Mucosa of descending colon (tissue), 3 donors: Measurements from ENCODE around the gene IRF5. TPM values are rescaled to one million over a fixed set of nuclear protein-coding genes. Genes with fewer than 3 reads are reported as not detected.

Experiments used
- ATAC-seq: fragments of 200-7000 bp; cut with Tn5 transposase; one replicate; pipeline ENCODE4 v1.9.1; 2020; ENCODE audit warnings: mild to moderate bottlenecking, moderate library complexity
- DNase-seq, 3 donors: peaks; one replicate each; pipeline ENCODE4 v3.0.0-alpha.2; 2020
- H3K36me3 ChIP-seq: fragments of 200-600 bp; one replicate; pipeline ENCODE4 v1.8.0; 2021; ENCODE audit warnings: low read depth, mild to moderate bottlenecking
- H3K4me1 ChIP-seq: fragments of 200-600 bp; one replicate; pipeline ENCODE4 v1.8.0; 2021; ENCODE audit warnings: low read depth, mild to moderate bottlenecking
- H3K4me3 ChIP-seq: fragments of 200-600 bp; one replicate; pipeline ENCODE4 v1.8.0; 2021; ENCODE audit warnings: mild to moderate bottlenecking
- H3K9me3 ChIP-seq: fragments of 200-600 bp; one replicate; pipeline ENCODE4 v1.8.0; 2021; ENCODE audit warnings: mild to moderate bottlenecking
- CTCF ChIP-seq: fragments of 200-600 bp; IDR thresholded peaks from one replicate; pipeline ENCODE4 v1.8.0; 2022; ENCODE audit warnings: antibody characterized with exemption, mild to moderate bottlenecking
- intact Hi-C, 2 donors: fragments of 100-400 bp; cut with DNase I in 1 of 2; cut with micrococcal nuclease in 1 of 2; formaldehyde crosslinking; loops; one replicate each; pipeline versions ENCODE4 v1.11.0 to v1.11.1; 2022; cut with DNase I, micrococcal nuclease
- total RNA-seq, 3 donors: library from RNA; stranded (reverse); fragmentation: NEBNext Ultra II Directional in 2 of 3; extraction: Animal tissue kit (Norgen Biotek cat#: 25700) in 2 of 3; gene quantifications; one replicate each; pipeline versions ENCODE4 v1.2.1 to v1.2.4, GENCODE V29; 2021 to 2023
- donor health status: DM: no; HTN: no; CAD: no; lungs with moderate emphysema.
- donor health status: DM: no; HTN: no; CAD: no.
- donor health status: DM: no; HTN: yes; CAD: no.

Gene IRF5
- total RNA-seq, 3 donors from 2014 or later, result 6.9 to 10.1 (median 9.0) TPM

- Histone ChIP-seq H3K4me1 (no peaks in the 10 kb centered on the region), H3K4me3 (no peak overlapping the region), H3K36me3 (peaks cover 4% of the 10 kb centered on the region), H3K9me3 (no peaks in the 10 kb centered on the region)
- no peak for DNase-seq
- ATAC-seq, result peak; percentile 24
- intact Hi-C loops, result no loop called here
- no peak for TF ChIP-seq CTCF
These were observed 25.6 kb downstream of the IRF5 start for GRCh38 chr7:128963327-128963757.

GRCh38 chr7:128968624-128969023 is 30.9 kb downstream of the IRF5 start:
- intact Hi-C loops, result no loop called here
- TF ChIP-seq CTCF, result no peak
- H3K9me3 ChIP-seq, result no peaks in the 10 kb centered on the region
- ATAC-seq, result no peak
- H3K4me1 ChIP-seq, result no peaks in the 10 kb centered on the region
- no peak for DNase-seq
- no peak overlapping the region for H3K4me3 ChIP-seq
- peaks cover 14% of the 10 kb centered on the region for H3K36me3 ChIP-seq

- H3K4me3 ChIP-seq, result no peak overlapping the region
- H3K36me3 ChIP-seq, result peaks cover 6% of the 10 kb centered on the region
- ATAC-seq, result no peak
These were observed 36.7 kb downstream of the IRF5 start for GRCh38 chr7:128974241-128974934.

GRCh38 chr7:128982105-128982504 is 44.4 kb downstream of the IRF5 start:
- TF ChIP-seq CTCF, result no peak
- Histone ChIP-seq H3K4me3 (no peak overlapping the region), H3K36me3 (no peaks in the 10 kb centered on the region), H3K9me3 (no peaks in the 10 kb centered on the region), H3K4me1 (no peaks in the 10 kb centered on the region)
- intact Hi-C loops, result no loop called here
- ATAC-seq, result no peak
- no peak for DNase-seq

More at GRCh38 chr7:128974241-128974934, 36.7 kb downstream of the IRF5 start:
- no peaks in the 10 kb centered on the region for H3K4me1 ChIP-seq
- H3K9me3 ChIP-seq, result no peaks in the 10 kb centered on the region
- intact Hi-C loops, result no loop called here
- no peak for DNase-seq
- no peak for TF ChIP-seq CTCF

DNA sequence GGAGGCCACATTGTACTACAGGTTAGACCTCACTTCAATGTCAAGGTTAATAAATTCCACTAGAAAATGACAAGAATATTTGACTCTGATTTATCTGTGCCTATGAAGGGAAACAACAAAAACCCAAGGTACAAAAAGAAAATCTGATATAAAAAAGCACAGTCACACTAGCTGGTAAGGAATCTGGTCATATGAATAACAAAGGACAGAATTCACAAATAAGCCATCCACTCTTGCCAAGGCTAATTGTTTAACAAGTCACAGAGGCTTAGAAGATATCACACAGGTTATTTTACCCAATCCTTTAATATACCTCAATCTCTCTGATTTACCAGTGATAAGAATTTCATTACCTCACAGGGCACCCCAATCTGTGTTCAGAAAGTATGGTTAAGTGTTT is 47.9 kb downstream of the IRF5 start:
- H3K9me3 ChIP-seq, result no peaks in the 10 kb centered on the region
- no peak for DNase-seq
- H3K4me1 ChIP-seq, result no peaks in the 10 kb centered on the region
- ATAC-seq, result no peak
- intact Hi-C loops, result no loop called here
- no peaks in the 10 kb centered on the region for H3K36me3 ChIP-seq
- no peak overlapping the region for H3K4me3 ChIP-seq
- no peak for TF ChIP-seq CTCF
